ENCODE measurements around the gene PTPRT.

The PTPRT gene

DNA sequence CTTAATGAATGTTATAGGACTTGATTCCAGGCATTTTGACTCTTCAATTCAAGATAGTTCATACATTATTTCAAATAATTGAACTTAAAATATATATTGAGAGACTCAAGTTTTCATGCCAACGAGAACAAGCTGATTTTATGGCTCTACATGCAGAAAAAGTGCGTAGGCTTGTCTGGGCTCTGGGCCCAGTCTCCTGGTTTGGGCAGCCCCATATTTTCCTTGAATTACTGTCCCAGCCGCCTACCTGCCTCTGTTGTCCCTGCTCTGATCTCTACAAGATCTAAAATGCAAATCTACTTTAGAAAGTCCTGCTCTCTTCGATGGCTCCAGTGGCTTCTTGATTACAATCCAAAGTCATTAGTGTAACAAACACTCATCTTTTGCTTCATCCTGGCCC is 1034.1 kb downstream of the PTPRT start:
- no peak for DNase-seq

DNA sequence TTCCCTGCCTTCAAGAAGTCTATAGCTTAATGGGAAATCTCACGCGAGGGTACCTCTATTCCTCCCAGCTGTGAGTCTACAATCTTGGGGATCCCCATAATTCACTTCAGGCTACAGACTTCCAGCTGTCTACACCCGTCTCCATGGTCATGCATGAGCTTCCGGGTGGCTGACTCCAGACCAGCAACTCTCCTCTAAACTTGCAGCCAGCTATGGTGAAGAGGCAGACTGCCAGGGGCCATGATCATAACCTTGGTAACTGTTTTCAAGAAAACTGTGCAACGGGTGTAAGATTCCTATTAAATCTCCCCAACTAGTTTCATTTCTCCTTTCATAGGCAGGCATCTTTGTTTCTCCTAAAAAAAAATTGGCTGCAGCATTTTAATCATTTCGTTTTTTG is 1037.1 kb downstream of the PTPRT start:
- DNase-seq: no peak

DNA sequence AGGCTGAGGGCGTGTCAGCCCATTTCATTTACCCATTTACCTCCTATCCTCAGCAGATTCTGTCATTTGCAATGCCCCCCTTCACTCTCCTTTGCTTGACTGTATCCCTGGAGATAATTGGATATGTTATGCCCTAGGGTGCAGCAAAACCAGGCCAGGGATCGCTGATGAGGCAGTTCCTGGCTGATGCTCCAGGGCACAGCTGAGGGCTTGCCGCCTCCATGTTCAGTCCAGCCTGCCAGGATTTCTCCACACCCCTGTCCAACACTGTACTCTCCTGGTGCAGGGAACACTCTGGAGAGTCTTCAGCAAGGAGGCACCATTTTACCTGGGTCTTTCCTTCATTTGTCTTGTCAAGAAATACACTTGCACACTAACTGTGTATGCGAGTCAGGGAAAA is 1039.5 kb downstream of the PTPRT start:
- DNase-seq: no peak

DNA sequence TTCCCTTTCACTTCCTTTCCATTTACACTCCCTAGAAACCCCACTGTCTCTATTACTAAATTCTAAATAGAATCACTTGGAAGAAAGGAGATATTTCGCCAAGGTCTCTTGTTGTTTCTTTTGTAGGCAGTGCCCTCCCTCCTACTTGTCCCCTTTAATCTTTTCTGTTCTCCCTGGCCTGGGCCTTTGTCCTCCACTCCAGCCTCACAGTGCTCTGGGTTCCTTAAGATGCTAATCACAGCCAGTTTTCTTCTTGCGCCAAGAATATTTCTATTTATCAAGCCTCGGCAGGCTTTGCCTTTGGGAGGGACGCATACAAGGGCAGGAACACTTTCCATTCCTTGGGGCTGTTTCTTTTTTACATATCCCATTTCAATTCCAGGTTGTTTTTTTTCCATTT is 1051.0 kb downstream of the PTPRT start:
- DNase-seq: no peak

DNA sequence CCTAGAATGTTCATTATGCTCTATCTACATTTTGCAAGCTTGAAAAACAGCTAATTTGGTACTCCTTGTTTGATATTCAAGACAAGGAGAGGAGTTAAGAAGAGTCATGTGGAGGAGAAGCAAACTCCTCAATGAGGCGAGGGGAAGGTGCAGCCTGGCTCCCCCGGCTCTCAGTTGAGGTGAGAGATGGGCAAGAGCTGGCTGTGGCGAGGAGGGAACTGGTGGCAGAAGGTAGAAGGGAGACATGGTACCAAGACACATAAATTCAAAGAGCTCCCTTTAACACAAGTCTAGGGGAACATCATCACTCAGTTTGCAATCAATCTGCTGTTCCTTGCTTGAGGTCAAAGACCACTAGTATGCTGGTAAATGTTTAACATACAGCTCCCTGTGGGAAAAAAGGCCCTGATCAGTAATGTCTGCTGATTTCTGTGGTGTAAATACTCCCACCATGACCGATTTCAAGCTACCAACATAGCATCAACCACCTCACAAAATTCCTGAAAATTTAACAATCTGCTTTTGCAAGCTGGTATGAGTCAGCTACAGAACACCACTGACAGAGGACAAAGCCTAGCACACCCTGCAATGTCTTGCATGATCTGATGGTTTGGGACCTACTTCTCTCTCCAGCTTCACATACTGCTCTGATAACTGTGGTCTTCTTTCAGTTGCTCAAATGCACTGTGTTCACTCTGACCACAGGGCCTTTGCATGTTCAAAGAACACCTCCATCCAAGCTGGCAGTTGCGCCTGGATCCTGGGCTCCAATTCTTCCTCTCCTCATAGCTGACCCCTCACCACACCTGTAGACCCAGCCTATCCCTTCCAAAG is 1055.2 kb downstream of the PTPRT start:
- DNase-seq: no peak

DNA sequence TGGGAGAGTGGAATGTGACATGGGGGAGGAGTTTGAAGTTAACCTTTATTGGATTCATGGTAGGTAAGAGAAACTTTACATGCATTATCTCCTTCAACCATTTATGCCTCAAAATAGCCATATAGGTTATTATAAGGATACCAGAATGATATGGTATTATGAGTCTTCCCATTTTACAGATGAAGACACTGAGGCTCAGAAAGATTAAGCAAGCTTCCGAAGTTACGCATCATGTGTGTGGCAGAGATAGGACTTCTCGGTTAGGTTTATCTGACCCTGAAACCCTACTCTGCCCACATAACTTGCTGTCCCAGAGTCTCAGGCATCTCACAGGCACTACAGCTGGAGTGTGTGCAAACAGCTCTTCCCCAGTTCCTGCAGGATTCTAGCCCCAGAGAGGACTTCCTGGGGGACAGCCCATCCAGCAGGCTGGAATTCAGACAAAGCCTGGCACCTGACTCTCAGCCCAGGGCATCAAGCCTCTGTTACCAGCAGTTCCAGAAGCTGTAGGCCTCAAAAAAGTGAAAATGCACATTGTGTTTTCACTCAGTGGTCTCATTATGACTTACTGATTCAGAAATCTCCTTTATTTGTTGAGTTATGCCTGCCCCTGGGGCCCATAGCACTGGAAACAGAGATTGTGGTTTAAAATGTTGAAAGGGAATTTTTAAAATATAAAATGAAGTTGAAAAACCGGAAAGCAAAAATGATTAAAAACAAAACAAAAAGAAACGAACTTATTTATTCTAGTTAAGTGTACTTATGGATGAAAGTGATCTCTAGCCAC is 1058.7 kb downstream of the PTPRT start:
- no peak for DNase-seq

DNA sequence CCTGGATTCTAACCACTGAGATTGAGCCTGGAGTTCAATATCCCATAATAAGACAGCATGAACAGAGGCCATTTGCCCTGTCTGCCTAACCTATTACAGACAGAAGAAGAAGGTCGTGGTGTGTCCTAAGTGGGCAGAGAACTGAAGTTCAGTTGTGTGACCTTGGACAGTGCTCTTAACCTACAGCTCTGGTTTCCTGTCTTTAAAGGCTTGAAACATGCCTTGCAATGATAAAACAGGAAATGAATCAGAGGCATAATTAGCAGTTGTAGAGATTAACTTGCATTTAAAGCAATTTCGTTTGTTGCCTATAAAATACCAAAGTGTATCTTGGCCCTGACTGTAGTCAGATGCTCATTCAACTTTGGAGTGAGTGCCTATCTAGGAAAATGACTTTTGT is 1064.3 kb downstream of the PTPRT start:
- DNase-seq: no peak

DNA sequence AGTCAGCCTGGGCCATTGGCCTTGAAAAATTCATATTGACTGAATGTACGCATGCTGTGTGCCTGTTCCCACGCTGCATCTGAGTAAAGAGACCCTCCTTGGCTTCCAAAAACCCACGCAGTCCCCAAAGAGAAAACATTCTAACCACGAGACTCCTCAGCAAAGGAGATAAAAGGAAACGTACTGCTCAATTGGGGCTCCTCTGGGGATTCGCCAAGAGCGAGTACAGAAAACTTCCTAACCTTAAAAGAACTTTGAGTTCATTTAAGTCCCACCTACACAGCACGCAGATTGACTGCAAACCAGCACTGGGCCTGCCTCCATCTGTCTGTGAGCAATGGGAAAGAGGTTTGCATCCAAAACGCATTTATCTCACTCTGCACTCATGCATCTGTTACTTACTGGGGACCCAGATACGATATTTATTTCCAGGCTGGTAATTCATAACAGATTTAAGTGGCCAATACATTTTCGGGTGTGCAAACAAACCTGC is 1065.7 kb downstream of the PTPRT start:
- no peak for DNase-seq

DNA sequence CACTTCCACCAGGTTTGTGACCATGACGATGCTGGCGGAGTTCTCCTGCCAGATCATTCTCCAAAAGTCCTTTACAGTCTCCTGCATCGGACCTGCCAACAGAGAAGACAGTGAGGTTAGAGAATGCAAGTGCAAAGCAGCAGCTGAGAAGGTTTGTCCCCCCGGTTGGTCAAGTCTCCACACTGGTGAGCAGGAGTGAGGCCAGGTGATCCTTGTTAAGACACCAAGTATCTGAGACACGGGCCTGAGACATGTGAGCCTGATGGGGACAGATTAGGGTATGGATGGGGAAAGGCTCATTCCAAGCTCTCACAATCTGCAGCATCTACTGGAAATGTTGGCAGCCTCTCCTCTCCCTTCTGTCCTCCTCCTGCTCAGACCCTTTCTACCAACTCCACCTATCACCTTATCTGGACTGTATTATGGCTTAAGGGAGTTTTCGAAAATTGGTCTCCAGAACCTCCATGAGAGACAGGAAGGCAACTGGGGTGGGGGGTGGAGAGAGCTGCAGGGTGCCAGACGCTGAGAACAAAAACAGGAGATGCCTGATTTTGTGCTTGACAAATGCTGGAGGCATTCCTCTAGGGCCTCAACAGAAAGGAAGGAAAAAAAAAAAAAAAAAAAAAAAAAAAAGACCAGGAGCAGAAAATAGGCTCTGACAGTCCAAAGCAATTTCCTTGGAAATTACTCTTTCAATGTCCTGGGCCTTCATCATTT is 1071.1 kb downstream of the PTPRT start:
- DNase-seq: no peak

DNA sequence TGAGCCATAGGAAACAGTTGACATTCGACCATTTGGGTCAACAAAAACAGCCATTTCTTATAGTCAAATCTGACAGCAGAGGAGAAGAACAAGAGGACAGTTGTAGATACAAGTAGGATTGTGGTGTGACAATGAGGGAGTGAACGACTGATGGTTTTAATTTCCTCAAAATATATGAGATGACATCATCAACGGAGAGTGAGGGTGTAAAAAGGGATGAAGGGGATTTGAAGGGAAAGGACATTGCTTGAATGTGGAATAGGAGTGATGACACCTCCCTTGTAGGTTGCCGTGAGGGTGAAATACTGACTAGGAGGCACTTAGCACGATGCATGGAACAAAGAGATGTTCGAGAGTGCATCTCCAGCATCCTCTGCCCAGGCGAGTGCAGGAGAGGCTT is 1071.7 kb downstream of the PTPRT start:
- no peak for DNase-seq

DNA sequence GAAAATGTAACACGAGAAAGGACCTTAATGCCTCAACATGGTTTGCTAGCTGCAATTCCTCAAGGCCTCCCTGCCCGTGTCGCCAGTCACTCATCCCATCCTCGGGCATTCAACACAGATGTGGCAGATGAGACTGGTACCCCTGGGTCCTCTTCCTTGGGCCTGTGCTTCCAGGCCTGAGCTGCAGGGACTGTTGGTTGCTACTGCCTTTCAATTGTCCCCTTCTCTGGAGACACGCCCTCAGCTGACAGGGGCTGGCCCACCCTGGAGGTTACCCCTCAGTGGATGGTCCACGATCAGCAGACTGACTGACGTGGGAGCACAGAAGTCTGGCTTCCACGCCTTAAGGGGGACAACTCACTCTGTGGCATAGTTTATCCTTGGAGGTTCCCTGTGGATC is 1076.5 kb downstream of the PTPRT start:
- DNase-seq: no peak

DNA sequence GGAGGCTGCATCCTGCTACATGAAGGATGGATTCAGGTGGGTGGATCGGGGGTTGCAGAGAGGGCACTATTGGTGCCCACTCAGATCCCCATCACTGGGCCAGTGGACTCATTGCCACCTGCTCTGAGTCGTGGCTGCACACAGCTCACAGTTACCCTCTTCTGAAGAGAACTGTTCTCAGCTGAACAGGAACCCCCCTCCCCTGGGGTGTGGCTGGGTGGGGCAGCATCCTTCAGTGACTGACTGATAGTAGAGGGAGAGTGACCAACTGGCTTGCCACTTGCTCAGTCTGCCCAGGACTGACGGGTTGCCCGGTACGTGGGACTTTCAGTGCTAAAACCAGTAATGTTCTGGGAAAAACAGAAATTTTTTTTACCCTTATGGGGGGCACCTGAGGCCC is 1077.5 kb downstream of the PTPRT start:
- DNase-seq: no peak

DNA sequence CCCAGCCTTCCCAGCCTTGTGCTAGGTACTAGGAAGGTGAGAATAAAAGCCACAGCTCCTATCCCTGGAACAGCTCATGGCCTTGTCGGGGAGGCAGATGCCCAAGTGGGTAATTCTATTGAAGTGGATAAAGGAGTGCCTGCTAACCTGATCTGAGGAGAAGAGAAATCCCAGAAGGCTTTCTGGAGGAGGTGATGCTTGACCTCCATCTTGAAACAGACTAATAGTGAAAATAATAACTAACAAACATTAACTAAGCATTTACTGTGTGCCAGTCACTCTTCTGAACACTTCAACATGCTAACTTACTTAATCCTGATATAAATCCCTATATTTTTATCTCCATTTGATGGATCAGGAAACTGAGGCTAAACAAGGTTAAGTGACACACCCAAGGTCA is 1078.4 kb downstream of the PTPRT start:
- no peak for DNase-seq

DNA sequence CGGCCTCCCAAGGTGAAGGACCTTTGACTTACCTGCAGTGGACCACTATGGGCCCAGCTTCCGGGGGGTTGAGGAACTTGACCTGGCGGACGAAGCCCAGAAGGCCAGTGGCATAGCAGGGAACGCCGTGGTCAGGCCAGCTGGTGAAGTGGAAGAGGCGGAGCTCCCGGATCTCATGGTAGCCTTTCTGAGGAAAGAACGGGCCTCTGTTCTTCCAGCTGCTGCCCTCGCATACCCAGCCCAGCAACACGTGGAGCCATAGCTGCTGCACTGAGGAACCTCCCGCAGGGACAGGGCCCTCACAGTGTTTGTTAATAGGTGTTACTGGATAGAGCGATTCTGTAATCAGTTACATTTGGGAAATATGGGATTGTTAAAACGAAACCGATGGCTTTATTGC is 1079.4 kb downstream of the PTPRT start:
- no peak for DNase-seq

DNA sequence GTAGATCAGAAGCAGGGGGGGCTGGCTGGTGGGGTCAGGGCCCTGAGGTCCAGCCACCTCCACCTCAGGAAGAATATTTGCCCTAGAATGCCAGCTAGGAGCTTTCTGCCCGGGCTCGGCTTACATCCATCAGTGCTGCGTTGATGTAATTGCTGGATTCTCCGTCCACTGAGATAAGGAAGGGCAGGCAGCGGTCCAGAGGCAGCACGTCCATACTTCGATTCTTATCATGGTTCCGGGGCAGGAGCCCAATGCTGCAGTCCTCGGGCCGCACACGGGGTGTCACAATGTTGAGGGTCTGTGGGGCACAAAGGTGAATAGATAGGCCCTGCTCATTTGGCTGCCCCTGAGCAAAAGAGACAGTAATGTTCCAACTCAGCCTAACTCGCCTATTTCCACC is 1087.7 kb downstream of the PTPRT start:
- no peak for DNase-seq

DNA sequence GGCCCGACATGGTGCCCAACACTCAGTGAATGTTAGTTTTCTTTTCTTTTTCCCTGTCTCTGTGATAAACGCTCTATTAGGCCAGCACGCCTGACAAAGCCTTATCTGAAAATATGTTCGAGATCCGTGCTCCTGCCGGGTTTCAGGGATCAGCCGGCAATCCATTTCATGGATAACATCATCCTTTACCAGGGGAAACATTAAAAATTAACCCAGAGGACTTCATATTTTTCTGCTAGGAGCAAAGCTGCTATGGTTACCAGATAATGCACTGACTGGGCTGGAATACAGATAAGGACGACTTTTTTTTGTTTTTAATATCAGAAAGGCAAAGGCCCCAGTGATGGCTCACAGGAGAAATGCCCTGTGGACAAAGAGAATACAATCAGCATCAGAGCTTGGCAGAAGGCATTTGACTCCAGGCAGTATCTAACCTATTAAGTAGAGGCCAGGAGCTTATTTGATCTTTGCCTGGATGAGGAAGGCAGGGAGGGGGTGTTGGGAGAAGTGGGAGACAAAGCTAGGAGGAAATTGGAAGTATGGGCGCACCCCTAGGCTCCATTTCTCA is 1089.5 kb downstream of the PTPRT start:
- no peak for DNase-seq

DNA sequence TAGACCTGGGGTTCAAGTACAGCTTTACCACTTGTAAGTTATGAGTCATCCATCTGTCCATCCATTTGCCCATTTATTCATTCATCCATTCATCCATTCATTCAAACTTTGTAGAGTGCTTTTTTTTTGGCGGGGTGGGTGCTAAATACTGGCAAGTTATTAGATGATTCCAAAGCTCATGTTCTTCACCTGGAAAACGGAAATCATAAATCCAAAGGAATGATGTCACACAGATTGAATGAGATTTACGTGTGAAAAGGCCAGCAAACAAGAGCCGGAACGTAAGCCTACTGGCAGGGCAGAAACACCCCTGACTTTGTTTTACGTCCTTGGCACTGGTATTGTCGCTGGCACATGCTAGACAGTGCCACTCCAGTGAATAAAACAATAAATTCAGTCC is 1090.6 kb downstream of the PTPRT start:
- no peak for DNase-seq

DNA sequence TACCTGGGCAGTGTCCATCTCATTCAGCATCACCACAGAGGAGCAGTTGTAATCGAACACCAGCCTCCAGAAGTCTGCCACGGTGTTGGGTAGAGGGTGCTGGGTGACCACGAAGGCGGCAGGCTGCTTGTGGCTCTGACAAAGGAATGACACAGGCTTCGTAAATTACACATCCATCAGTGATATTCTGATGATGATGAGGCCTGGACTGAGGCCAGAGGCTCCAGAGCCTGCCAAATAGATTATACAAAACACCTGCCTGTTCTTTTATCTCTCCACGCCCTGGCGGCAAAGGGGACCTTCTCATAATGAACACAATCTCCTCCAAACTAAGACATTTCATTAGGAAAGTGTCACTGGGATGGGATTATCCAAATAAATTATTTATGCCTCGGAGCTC is 1091.3 kb downstream of the PTPRT start:
- DNase-seq: no peak

DNA sequence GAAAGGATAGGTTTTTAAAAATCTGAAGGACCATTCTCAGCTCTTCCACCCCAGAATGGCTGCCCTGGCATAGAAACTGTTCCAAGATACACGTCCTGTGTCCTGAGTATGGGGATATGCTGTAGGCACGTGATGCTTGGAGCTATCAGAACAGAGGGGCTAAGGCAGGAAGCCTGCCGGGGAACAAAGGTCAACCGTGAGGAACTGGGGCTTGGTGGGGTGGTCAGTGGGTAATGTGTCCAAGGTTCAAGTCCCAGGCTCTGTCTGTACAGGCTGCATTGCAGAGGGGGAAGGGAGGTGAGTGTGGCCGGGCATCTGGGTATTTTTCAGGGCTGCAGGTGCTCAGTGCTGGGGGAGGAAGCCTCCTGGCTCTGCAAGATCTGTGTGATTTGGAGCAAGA is 1092.0 kb downstream of the PTPRT start:
- DNase-seq: no peak

DNA sequence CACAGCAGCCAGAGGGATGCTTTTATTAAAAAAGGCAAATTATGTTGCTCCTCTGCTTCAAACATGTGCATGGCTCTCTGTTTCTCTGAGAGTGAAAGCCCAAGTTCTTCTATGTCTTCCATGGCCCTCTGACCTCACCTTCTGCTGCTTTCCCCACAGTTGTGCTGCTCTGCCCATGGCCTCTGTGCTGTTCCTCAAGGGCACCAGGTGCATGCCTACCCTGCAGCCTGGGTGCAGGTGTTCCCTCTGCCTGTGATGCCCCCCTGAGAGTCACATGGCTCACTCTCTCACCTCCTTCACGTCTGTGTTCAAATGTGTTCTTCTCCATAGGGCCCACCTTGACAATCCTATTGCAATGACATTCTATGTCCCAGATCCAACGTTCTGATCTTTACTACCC is 1094.5 kb downstream of the PTPRT start:
- DNase-seq: no peak

DNA sequence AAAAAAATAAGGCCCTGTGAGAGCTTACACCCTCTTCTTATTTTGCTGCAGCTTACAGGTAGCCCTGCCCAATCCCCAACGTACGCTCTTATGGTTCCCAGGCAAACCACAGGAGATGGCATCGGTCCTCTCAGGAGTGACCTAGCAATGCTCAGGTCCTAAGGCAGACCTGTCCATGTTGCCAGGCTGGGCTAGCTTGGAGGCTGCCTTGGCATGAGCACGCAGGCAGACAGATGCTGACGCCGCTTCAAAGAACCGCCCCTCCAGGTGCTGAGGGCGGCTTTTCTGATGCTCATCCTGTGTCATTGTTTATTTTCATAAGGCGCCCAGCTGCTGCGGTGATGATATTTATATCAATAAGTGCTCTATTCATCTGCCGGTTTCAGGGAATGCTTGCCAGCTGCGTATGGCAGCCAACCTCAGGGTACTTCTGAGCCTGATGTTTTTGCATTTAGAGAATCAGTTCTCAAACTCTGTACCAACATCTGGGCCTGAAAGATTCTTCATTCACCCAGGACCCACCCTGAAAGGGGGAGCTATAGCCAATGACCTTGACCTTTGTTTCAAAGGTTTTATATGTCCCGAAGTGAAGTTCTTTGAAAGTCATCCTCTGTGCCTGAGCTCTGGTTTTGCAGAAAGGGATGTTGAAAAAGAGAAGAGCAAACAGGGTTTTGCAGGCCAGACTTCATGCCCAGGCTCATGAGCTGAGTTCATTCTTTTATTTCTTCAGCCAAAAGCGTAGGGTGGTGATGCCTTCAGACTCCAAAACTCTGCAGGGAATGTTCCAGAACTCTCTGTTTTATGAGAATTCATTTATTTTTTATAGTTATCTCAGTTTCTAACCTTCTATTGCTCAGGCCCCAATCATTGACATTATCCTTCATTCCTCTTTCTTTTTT is 1095.9 kb downstream of the PTPRT start:
- no peak for DNase-seq

DNA sequence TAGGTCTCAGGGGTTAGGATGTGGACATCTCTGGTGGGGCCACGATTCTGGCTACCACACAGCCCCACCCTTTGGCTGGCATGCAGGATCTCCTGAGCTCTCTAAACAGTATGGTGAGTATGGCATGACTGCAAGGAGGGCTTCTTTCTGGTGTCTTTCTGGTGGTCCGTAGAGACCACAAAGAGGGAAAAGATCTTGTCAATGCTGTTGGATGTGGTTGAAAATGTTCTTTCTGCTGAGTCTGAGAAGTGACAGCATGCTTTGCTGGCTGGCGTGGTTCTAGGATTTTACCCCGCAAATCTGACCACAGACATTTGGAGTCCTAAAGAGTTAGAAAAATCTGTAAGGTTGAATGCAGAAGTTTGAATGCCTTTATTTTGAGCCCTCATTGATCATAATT is 1096.7 kb downstream of the PTPRT start:
- DNase-seq: no peak
